Ovary (tissue), 3 donors: Measurements from ENCODE around the gene WBP11.

Experiments
- POLR2A ChIP-seq: fragments of 450-650 bp; IDR thresholded peaks from one replicate; pipeline ENCODE4 v1.6.1; 2017; ENCODE audit warnings: antibody characterized with exemption, mild to moderate bottlenecking, moderate library complexity
- TF ChIP-seq, protein P1 (sequence below), 3 donors: fragments of 450-650 bp in 2 of 3; fragments of 200-600 bp in 1 of 3; IDR thresholded peaks; one replicate each; pipeline versions ENCODE4 v1.5.1 to v1.8.0; 2016 to 2022; ENCODE audit warnings: antibody characterized with exemption in 3 of 3, mild to moderate bottlenecking in 1 of 3
- donor health status: DM: no; HTN: no; CAD: no.

DNA sequence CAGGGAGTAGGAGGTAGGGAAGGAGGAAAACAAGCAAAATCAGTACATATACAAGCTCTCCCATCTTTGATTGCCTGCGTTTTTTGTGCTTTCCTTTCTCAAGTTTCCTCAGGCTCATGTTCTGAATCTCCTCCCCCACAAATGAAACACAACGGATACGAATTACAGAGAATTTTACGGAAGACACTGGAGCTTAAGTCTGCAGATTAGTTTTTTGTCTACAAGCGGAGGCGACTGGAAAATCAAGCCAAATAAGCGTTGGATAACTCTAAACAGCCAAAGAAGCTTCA, 612 bp downstream of the WBP11 start:
- TF ChIP-seq POLR2A = no peak
- TF ChIP-seq, protein P1, sequence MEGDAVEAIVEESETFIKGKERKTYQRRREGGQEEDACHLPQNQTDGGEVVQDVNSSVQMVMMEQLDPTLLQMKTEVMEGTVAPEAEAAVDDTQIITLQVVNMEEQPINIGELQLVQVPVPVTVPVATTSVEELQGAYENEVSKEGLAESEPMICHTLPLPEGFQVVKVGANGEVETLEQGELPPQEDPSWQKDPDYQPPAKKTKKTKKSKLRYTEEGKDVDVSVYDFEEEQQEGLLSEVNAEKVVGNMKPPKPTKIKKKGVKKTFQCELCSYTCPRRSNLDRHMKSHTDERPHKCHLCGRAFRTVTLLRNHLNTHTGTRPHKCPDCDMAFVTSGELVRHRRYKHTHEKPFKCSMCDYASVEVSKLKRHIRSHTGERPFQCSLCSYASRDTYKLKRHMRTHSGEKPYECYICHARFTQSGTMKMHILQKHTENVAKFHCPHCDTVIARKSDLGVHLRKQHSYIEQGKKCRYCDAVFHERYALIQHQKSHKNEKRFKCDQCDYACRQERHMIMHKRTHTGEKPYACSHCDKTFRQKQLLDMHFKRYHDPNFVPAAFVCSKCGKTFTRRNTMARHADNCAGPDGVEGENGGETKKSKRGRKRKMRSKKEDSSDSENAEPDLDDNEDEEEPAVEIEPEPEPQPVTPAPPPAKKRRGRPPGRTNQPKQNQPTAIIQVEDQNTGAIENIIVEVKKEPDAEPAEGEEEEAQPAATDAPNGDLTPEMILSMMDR (IDR thresholded peaks at IDR 0.05) = no peak
